ENCODE measurements around the gene STAC2. TPM values are rescaled to one million over a fixed set of nuclear protein-coding genes. Genes with fewer than 3 reads are reported as not detected.
A peak's percentile ranks its signal among the peaks of the same experiment; 100 is the strongest.
"Not testable (repeated sequence)": the region's sequence is repeated elsewhere in the genome, so short reads cannot be mapped to it uniquely, and the experiment has no call there.

The STAC2 gene, protein sequence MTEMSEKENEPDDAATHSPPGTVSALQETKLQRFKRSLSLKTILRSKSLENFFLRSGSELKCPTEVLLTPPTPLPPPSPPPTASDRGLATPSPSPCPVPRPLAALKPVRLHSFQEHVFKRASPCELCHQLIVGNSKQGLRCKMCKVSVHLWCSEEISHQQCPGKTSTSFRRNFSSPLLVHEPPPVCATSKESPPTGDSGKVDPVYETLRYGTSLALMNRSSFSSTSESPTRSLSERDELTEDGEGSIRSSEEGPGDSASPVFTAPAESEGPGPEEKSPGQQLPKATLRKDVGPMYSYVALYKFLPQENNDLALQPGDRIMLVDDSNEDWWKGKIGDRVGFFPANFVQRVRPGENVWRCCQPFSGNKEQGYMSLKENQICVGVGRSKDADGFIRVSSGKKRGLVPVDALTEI
- total RNA-seq, result under 1 TPM in 1 of 2 donors, not detected in 1; 0.12 TPM

DNA sequence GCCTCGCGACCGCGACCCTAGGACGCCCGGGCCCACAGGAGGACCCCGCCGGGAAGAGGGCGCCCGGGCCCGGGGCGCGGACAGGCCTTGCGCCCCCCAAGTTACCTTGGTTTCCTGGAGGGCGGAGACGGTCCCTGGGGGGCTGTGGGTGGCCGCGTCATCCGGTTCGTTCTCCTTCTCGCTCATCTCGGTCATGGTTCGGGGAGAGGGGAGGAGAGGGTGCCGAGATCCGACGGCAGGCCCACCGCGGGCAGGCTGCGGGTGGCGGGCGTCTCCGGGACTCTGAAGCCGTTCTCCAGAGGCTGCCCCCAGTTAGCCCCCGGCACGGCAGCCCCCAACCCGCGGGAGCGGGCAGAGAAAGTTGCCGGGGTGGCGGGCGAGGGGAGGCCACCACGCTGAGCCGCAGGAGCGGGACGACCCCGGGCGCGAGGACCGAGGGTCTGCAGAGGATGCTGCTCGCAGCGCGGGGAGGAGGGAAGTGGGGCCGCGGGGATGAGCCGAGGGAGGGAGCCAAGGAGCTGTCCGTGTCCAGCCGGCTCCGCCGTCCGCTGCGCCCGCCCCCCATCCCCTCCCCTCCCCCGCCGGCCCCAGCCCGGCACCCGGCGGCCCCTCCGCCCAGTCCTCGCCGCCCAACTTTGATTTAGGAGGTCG, at the start of gene STAC2:
Gene STAC2 (minus strand): TSS at position 638 of the 651 bp plus-strand sequence. CDS start 443 bp downstream, at position 195.
- DNase-seq (ENCODE audit: low spot score) (no peak), ATAC-seq (no peak)
- H3K9me3 Mint-ChIP-seq, result no peaks in the 10 kb centered on the region
- H3K36me3 Mint-ChIP-seq, result no peaks in the 10 kb centered on the region
- H3K27me3 Mint-ChIP-seq, result peaks cover 14 to 29% of the 10 kb centered on the region in 2 donors
- no peak within 1 kb of the TSS for H3K27ac Mint-ChIP-seq
- H3K4me3 Mint-ChIP-seq, result peak within 1 kb of the TSS; percentile 70
- H3K4me1 Mint-ChIP-seq (ENCODE audit: low read depth in 2 of 2), result peaks cover 5 to 8% of the 10 kb centered on the region in 2 donors

DNA sequence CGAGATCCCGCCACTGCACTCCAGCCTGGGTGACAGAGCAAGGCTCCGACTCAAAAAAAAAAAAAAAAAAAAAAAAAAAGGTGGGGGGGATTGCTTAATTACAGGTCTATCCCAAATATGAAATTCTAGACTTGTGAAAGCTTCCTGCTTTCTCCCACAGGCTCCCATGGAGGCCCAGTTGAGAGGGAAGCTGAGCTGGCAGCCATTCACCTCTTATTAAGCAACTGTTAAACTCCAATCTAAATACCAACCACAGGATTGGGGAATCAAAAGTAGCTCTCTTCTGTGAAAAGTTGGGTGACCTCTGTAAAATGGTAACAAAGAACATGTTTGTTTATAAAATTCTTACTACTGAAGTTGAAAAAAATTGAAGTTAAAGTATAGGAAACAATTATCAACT, 45.8 kb upstream of the STAC2 start:
- no peaks in the 10 kb centered on the region for H3K4me1 Mint-ChIP-seq (ENCODE audit: low read depth in 2 of 2)
- H3K27ac Mint-ChIP-seq, result no peak overlapping the region
- no peak overlapping the region for H3K4me3 Mint-ChIP-seq
- no peak for ATAC-seq
- H3K36me3 Mint-ChIP-seq, result no peaks in the 10 kb centered on the region
- H3K27me3 Mint-ChIP-seq, result no peaks in the 10 kb centered on the region
- DNase-seq (ENCODE audit: low spot score), result no peak
- H3K9me3 Mint-ChIP-seq, result no peaks in the 10 kb centered on the region

DNA sequence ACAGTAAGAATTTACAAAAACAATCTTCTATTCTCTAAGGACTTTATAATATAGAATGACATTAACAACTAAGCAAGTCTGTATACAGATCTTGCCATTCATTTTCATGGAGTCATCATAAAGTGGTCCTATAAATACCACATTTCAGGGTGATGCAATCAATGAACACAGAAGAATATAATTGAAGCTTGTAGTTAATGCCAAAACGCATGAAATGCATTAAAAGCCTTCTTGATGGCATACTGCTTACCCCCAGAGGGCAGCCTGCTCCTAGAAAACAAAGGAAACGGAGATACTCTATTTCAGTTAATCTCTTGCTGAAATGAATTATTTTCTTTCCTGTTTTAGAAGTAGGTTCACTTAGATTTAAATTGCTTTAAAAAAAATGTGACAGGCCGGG, 45.2 kb upstream of the STAC2 start:
- Mint-ChIP-seq H3K4me1 (ENCODE audit: low read depth in 2 of 2) (no peaks in the 10 kb centered on the region), H3K9me3 (no peaks in the 10 kb centered on the region), H3K4me3 (no peak overlapping the region), H3K27me3 (no peaks in the 10 kb centered on the region), H3K27ac (no peak overlapping the region), H3K36me3 (no peaks in the 10 kb centered on the region)
- DNase-seq (ENCODE audit: low spot score), result no peak
- no peak for ATAC-seq

DNA sequence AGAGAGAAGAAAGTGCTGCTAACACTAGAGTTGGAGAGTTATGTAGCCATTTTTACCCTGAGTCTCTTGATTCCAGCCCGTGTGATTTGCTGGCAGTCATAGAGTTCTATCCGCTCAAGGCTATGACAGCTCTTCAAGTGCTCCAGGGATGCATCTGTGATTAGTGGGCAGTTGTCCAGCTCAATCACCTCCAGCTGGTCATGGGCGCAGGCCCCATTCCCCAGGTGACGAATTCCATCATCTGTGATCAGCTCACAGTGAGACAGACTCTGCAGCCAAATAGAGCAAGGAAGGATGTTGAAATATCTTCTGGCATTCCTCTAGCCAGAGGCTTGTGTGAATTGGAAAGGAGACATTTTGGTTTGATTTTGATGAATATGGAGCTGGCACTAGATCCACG, 38.4 kb upstream of the STAC2 start:
- no peak overlapping the region for H3K27ac Mint-ChIP-seq
- DNase-seq (ENCODE audit: low spot score), result no peak
- H3K9me3 Mint-ChIP-seq, result no peaks in the 10 kb centered on the region
- no peaks in the 10 kb centered on the region for H3K36me3 Mint-ChIP-seq
- H3K4me1 Mint-ChIP-seq (ENCODE audit: low read depth in 2 of 2), result no peaks in the 10 kb centered on the region
- no peak overlapping the region for H3K4me3 Mint-ChIP-seq
- ATAC-seq, result no peak
- no peaks in the 10 kb centered on the region for H3K27me3 Mint-ChIP-seq

DNA sequence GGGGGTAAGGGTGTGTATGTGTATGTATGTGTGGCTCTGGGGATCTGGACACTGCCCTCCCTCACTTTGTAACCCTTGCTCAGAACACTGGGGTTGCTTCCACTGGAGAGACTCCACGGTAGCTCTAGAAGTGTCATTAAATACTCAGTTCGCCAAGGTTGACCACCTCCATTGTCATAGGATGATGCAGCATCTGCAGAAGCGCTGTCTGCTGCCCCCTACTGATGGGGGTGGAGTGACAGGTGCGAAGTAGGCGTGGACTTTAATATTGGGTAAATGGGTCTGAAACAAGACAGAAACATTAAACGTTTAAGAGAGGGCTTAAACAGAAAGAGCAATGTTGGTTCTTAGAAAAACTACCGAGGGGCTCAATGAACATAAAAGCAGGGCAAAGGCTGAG, 35.5 kb upstream of the STAC2 start:
- Mint-ChIP-seq H3K4me3 (no peak overlapping the region), H3K27me3 (no peaks in the 10 kb centered on the region), H3K9me3 (no peaks in the 10 kb centered on the region), H3K4me1 (ENCODE audit: low read depth in 2 of 2) (no peaks in the 10 kb centered on the region), H3K36me3 (peaks cover 6% of the 10 kb centered on the region), H3K27ac (no peak overlapping the region)
- ATAC-seq, result no peak
- DNase-seq (ENCODE audit: low spot score), result no peak

DNA sequence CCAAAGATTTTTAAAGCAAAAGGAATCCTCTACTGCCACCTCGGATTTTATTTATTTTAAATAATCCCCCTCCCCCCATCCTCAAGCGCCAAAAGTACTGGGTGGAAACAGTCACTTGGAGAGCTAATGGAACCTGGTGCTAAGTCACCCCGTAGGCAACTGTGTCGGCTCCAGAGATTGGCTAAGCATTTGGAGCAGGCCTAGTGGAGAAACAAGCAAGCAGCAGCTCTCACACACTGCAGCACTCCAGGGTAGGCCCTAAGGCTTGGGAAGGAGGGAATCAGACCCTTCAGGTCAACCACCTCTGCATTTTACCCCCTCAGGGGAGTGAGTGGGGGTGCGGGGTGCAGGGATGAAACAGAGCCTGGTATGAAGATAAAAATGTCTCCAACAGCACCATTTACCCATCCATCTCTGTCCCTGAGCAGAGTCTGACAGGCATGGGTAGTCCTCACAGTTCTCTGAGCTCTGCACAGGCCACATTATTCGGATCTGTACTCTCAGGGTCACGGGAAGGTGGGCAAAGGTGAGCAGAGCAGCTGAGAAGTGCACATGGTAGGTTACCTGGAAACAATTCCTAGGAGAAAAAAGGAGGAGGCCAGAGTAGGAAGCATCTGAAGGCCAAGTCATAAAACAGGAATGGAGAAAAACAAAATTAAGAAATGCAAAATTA, 27.2 kb upstream of the STAC2 start:
- Mint-ChIP-seq H3K4me1 (ENCODE audit: low read depth in 2 of 2) (no peaks in the 10 kb centered on the region), H3K4me3 (no peak overlapping the region), H3K27ac (no peak overlapping the region), H3K9me3 (no peaks in the 10 kb centered on the region), H3K27me3 (no peaks in the 10 kb centered on the region), H3K36me3 (peaks cover 6% of the 10 kb centered on the region)
- ATAC-seq (no peak), DNase-seq (ENCODE audit: low spot score) (no peak)

DNA sequence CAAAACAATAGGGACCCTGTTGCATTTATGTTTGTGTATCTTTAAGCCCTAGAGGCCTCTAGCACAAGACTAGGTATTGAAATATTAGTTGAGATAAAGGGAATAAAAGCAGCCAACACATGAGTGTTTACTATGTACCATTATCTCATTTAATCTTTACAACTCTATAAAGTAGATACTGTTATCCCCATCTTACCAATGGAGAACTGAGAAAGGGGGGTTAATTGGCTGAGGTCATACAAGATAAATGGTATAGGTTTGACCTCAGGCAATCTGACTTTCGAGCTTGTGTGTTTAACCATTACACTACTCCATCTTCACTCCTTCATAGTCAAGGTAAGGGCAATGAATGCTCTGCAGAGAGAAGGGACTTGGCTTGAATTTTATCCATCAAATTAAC, 26.3 kb upstream of the STAC2 start:
- Mint-ChIP-seq H3K27ac (no peak overlapping the region), H3K9me3 (no peaks in the 10 kb centered on the region), H3K4me1 (ENCODE audit: low read depth in 2 of 2) (no peaks in the 10 kb centered on the region), H3K36me3 (no peaks in the 10 kb centered on the region), H3K27me3 (no peaks in the 10 kb centered on the region), H3K4me3 (no peak overlapping the region)
- no peak for DNase-seq (ENCODE audit: low spot score)
- no peak for ATAC-seq

DNA sequence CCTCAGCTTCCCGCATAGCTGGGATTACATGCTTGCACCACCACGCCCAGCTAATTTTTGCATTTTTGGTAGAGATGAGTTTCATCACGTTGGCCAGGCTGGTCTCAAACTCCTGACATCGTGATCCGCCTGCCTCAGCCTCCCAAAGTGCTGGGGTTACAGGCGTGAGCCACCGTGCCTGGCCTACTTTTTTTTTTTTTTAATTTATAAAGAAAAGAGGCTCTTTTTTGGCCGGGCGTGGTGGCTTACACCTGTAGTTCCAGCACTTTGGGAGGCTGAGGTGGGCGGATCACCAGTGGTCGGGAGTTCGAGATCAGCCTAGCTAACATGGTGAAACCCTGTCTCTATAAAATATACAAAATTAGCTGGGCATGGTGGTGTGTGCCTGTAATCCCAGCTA, 24.3 kb upstream of the STAC2 start:
- not testable (repeated sequence) for H3K36me3 Mint-ChIP-seq; DNase-seq (ENCODE audit: low spot score); H3K27ac Mint-ChIP-seq; H3K4me3 Mint-ChIP-seq; H3K9me3 Mint-ChIP-seq; H3K4me1 Mint-ChIP-seq (ENCODE audit: low read depth in 2 of 2); H3K27me3 Mint-ChIP-seq; ATAC-seq

DNA sequence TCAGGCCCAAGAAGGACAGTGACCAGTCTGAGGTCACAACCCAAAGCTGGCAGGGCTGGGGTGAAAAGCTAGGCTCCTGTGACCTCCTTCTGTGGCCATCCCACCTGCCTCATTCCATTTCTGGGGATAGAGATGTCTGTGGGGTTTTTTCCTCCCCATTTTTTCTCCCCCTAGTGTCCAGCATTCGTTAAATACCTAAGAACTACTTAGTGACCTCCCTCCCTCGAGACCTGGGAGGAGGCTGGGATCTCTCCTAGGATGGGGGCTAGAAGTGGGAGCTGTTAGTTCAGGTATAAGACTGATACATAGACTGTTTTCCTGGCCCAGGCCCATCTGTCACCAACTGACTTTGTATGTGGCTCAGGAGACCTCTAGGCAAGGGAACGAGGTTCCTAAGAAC, 20.5 kb upstream of the STAC2 start:
- ATAC-seq (no peak), DNase-seq (ENCODE audit: low spot score) (no peak)
- H3K36me3 Mint-ChIP-seq, result no peaks in the 10 kb centered on the region
- peaks cover 9 to 12% of the 10 kb centered on the region in 2 donors for H3K4me1 Mint-ChIP-seq (ENCODE audit: low read depth in 2 of 2)
- no peaks in the 10 kb centered on the region for H3K27me3 Mint-ChIP-seq
- H3K27ac Mint-ChIP-seq, result no peak overlapping the region
- no peaks in the 10 kb centered on the region for H3K9me3 Mint-ChIP-seq
- H3K4me3 Mint-ChIP-seq, result no peak overlapping the region

DNA sequence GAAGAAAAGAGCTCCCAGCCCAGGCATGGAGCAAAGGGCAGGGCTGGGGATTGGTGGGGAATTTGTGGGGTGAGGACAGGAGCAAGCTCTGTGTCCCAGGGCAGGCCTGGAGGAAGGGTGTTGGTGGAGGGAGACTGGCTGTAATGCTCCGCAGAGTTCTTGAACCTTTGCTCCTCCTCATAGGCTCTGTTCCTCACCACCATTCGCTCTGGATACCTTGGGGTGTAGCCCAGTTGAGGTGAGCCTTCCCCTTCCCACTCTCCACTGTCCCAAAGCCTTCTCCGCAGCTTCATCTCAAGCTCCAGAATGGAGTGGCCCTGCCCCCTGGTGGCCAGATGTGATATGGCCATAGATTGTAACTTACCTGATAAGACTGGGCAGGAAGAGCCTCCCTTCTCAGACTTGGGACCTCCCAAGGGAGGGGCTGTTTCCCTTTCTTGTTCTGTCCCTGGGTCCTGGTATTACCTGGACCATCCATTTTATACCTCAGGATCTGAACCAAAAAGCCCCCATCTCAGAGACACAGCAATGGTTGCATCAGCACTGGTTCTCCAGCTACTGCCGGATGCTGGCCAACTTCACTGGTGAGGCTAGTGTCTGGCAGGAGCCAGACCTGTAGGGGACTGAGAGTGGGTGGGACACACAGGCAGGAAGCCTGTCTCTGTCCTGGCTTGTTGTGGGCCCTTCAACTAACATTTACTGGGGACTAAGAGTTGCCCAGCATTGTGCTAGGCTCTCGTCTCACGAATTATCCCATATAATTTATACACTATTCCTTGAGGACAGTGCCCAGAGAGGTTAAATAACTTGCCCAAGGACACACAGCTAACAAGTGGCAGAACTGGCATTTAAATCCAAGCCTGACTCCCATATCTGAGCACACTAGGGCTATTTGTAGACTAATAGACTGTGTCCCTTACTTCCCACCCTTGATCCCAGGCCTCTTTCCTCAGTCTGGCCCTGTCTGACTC, 19.1 kb upstream of the STAC2 start:
- Mint-ChIP-seq H3K36me3 (no peaks in the 10 kb centered on the region), H3K9me3 (no peaks in the 10 kb centered on the region), H3K27ac (no peak overlapping the region), H3K27me3 (no peaks in the 10 kb centered on the region), H3K4me3 (no peak overlapping the region), H3K4me1 (ENCODE audit: low read depth in 2 of 2) (peaks cover 10 to 13% of the 10 kb centered on the region in 2 donors)
- peak; percentile 86 to 87 for ATAC-seq
- peak; percentile 81 for DNase-seq (ENCODE audit: low spot score)

DNA sequence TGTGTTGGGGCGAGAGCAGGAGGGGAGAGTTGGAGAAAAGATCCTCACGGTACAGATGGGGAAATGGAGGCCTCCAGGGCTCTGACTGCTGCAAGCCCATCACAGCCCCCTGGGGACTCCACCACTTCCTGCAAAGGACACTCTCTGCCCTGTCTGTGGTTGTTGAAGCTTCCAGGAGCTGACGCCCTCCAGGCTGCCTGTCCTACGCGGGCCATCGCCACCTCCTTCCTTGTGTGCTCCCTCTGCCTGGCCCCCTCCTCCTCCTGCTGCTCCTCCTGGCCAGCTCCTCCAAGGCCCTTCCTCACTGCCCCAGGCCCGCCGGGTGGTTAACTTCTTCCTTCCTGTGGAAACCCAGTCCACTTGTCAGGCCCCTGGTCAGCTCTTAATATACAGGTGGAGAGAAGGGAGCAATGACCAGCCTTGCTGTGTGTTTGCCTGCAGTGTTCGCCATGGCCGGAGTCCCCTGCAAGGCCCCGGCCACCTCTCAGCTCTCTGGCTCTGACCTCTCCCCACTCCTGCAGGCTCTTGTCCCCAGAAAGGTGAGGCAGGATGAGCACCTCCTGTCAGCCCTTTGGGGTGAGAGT, 18.4 kb upstream of the STAC2 start:
- H3K4me3 Mint-ChIP-seq, result no peak overlapping the region
- H3K9me3 Mint-ChIP-seq, result no peaks in the 10 kb centered on the region
- no peaks in the 10 kb centered on the region for H3K27me3 Mint-ChIP-seq
- peak; percentile 44 to 64 for ATAC-seq
- H3K4me1 Mint-ChIP-seq (ENCODE audit: low read depth in 2 of 2), result peaks cover 18 to 21% of the 10 kb centered on the region in 2 donors
- DNase-seq (ENCODE audit: low spot score), result no peak
- no peak overlapping the region for H3K27ac Mint-ChIP-seq
- H3K36me3 Mint-ChIP-seq, result no peaks in the 10 kb centered on the region

DNA sequence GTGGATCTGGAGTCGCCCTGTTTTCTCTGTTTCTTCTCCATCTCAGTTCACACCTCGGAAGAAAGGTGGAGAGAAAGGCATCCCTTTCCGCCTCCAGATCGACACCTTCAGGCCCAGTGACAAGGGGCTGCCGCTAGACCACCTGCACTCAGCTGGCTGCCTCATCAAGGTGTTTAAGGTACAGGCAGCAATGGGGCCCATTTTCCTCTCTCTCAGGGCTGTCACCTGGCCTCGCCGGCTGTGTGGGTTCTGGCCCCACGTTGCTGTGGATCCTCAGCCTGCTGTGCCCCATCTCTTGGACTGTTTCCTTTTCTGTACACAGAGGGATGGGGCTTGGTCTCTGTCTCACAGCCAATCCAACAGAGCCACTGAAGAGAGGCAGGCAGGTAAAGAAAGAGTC, 17.4 kb upstream of the STAC2 start:
- peaks cover 25 to 26% of the 10 kb centered on the region in 2 donors for H3K4me1 Mint-ChIP-seq (ENCODE audit: low read depth in 2 of 2)
- H3K9me3 Mint-ChIP-seq, result no peaks in the 10 kb centered on the region
- no peaks in the 10 kb centered on the region for H3K27me3 Mint-ChIP-seq

DNA sequence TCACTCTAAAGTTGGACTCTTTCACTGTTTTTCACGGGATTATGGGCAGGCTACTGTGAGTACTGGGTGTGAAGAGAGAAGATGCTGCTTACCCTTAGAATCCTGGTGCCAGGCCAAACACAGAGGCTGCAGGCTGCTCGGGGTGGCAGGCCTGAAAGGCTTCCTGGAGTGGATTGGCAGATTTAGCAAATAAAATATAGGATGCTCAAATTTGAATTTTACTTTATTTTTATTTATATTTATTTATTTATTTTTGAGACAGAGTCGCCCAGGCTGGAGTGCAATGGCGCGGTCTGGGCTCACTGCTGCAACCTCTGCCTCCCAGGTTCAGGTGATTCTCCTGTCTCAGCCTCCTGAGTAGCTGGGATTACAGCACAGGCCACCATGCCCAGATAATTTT, 14.9 kb upstream of the STAC2 start:
- ATAC-seq, result no peak
- Mint-ChIP-seq H3K9me3 (no peaks in the 10 kb centered on the region), H3K4me1 (ENCODE audit: low read depth in 2 of 2) (peaks cover 25 to 27% of the 10 kb centered on the region in 2 donors), H3K36me3 (no peaks in the 10 kb centered on the region), H3K27me3 (no peaks in the 10 kb centered on the region), H3K27ac (no peak overlapping the region), H3K4me3 (no peak overlapping the region)
- no peak for DNase-seq (ENCODE audit: low spot score)

More for the DNA sequence above, 17.4 kb upstream of the STAC2 start:
- H3K27ac Mint-ChIP-seq, result no peak overlapping the region
- H3K36me3 Mint-ChIP-seq, result no peaks in the 10 kb centered on the region
- no peak overlapping the region for H3K4me3 Mint-ChIP-seq
- ATAC-seq, result no peak
- no peak for DNase-seq (ENCODE audit: low spot score)

Measured in natural killer cell treated with Interleukin-12 subunit alpha and Interleukin-12 subunit beta and Interleukin-15 and Interleukin-18, amount 100 ng/mL, for 72 hours (primary cell).